HG03442 (cell line): ENCODE data around the gene DNAAF8.

Source experiments
- ATAC-seq: cut with Tn5 transposase; IDR thresholded peaks from one replicate; pipeline ENCODE4 v1.9.1; 2021; ENCODE audit warnings: mild to moderate bottlenecking, moderate library complexity; ENCODE audit not compliant: unreplicated experiment

DNAAF8 gene

DNA sequence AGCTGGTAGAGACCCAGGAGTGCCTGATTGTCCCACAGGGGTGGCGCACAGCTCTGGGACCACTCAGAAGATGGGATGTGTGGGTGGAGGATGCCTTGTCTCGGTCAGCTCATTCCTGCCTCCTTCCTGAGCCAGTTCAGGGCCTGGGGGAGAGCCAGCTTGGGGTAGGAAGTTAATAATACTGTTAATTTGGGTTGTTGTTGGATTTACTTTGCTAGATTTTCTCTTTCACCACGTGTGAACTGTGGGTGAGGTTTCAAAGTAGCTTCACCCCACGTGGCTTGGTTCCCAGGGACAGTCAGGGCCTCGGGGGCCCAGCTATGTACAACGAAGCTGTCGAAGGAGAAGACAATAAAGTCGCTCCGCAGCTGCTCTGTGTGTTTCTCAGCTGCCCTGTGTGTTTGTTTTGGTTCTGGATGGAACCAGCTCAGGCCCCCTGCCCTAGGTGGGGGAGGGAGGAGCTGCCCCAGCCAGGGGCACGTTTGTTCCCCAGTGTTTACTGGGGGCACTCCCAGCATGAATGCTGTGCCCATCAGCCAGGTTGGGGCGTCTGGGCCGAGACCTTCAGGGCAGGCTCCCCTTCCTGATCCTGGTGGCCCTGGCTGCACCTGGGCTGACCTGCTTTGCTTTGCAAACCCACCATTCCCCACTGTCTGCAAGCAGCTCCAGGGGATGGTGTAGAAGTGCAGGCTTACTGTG, 38.7 kb upstream of the DNAAF8 start:
- ATAC-seq = no peak

- ATAC-seq = no peak
Observed at GRCh38 chr16:4696172-4696904, 38.0 kb upstream of the DNAAF8 start.

DNA sequence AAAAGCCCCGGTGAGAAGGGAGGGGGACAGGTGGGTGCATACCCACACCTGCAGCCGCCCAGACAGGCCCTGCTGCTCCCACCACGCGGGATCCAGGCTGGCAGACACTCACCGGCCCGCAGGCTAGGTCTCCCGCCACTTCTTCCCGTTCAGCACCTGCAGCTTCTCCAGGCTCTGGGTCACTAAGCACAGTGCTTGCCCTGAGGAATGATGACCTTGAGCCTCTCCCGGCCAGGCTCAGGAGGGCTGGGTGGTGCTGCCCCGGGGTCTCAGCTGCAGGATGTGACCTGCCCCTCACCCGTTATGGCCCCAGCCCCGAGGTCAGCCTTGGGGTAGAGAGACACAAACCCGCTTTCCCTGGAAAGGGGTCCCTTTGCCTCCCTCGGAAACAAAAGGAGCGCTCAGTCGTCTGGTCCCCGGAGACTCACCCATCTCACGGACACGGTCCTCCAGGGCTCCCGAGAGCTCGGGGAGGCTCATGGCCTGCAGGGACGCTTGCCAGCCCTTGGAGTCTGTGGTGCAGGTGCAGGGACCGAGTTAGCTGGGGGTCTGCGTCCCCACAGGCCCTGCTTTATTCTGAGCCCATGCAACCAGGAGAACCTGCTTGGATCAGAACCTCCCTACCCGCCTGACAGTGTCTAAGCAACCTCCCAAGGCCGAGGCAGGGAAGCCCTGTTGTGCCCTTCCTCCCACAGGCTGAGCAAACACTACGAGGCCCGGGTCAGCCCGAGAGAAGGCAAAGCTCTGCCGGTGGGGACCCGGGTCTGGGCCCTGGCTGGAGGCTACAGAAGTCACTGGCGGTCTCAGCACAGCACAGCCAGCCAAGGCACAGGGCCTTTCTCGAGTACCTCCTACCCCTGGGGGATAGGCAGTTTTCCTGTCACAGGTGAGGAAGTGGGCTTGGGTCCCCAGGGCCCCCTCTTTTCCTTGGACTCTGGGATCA, 37.2 kb upstream of the DNAAF8 start:
- ATAC-seq = no peak

GRCh38 chr16:4697848-4698291, 36.5 kb upstream of the DNAAF8 start:
- ATAC-seq = no peak

- no peak for ATAC-seq
Observed at GRCh38 chr16:4698321-4699045, 35.9 kb upstream of the DNAAF8 start.

DNA sequence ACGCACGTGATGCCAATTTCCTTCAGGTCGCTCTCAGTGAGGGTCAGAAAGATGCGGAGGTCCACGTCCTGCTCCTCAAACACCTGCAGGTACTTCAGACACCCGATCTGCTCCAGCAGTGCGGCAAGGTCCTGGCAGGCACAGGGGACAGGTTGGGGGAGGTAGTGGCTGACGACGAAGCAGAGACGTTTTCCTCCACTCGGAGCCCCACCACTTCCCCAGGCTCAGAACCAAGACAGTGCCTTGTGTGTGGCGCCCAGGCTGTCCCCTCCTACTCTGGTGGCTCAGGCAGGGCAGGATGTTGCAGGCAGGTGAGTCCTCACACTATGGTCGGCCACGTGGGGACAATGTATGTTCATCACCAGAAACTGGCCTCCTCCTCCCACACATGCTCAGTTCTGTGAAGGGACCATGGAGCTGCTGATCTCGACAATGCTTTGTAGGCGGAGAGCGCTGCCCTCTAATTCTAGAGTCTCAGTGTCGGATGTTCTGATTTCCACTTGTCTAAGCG, 35.2 kb upstream of the DNAAF8 start:
- ATAC-seq = no peak

- no peak for ATAC-seq
Observed at GRCh38 chr16:4700380-4700996, 33.8 kb upstream of the DNAAF8 start.

- no peak for ATAC-seq
Observed at GRCh38 chr16:4700997-4701743, 33.2 kb upstream of the DNAAF8 start.

GRCh38 chr16:4701791-4702465, 32.4 kb upstream of the DNAAF8 start:
- ATAC-seq = no peak

DNA sequence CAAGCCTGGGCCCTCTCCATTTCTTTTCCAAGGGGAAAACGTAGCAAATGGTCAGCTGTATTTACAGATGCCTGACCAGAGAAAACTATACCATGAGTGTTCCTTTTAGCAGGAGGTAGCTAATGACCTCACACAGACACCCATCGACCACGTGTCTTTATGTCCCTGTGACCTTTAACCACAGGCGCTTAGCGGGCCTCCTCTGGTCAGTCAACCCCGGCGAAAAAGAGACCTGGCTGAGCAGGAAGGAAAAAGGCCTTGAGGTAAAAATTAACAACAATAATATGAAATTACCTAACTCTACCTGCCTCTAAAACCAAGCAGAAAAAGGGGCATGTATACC, 31.9 kb upstream of the DNAAF8 start:
- no peak for ATAC-seq

- ATAC-seq = no peak
Observed at GRCh38 chr16:4703906-4704305, 30.4 kb upstream of the DNAAF8 start.

GRCh38 chr16:4704491-4704890, 29.8 kb upstream of the DNAAF8 start:
- ATAC-seq = no peak

- ATAC-seq = no peak
Observed at GRCh38 chr16:4704913-4705312, 29.4 kb upstream of the DNAAF8 start.

- no peak for ATAC-seq
Observed at GRCh38 chr16:4706871-4707270, 27.5 kb upstream of the DNAAF8 start.

GRCh38 chr16:4709481-4709880, 24.9 kb upstream of the DNAAF8 start:
- ATAC-seq = no peak

DNA sequence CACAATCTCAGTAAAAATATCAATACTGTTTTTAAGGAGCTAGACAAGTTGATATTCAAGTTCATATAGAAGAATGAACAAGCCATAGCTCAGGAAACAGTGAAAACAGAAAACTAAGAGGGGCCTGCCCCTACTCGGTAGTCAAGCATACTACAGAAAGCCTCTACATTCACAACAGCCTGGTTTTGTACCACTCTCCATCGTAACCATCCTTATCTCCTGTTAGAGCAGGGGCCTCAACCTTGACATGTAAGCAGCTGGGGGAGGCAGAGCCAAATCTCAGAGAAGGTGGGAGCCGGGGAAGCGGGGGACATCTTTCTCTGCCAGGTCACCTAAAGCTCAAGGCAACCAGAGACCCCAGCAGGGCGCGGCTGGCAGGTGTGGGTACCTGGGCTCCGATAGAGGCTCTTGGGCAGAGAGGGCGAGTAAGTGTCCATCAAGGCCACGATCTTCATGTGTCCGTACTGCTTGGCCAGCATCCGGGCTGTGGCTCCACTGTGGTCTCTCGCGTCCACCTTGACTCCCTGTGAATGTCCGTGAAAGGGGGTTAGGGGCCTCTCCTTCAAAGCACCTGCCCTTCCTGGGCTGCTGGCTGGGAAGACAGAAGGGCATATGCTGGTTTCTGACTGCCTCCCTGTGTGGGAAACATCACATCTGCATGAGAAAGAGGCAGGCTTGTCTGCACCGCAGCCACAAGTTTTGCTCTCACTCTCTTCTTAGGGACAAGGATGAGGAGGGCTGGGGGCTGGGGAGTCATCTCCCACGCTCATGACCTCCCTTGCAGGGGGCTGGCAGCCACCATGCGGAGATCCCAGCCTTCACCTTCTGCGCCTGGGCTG, 20.5 kb upstream of the DNAAF8 start:
- no peak for ATAC-seq

DNA sequence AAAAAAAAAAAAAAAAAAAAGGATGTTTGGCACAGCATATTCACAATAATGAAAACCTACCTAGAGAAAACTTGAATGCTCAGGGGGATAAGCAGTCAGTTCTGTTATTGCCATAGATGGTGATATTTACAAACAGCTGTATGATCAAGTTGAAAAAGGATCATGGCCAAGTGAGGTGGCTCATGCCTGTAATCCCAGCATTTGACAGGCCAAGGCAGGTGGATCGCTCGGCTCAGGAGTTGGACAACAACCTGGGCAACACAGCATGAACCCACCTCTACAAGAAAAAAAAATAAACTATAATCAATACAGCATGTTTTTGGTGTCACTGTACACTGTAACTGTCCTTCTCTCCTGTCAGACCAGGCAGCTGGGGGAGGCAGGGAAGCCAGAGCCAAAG, 19.3 kb upstream of the DNAAF8 start:
- ATAC-seq = no peak

GRCh38 chr16:4718466-4718865, 15.9 kb upstream of the DNAAF8 start:
- ATAC-seq = no peak
